ENCODE data around the gene CYP19A1.

The CYP19A1 gene

GRCh38 chr15:51205050-51205975 is 133.1 kb downstream of the CYP19A1 start:
- Histone ChIP-seq H3K4me1 (ENCODE audit: control insufficient read depth, low read length) (no peaks in the 10 kb centered on the region), H3K4me3 (ENCODE audit: low read length) (no peak overlapping the region), H3K9me2 (replicated peaks; ENCODE audit: control insufficient read depth, low read length) (no peaks in the 10 kb centered on the region), H4K20me1 (ENCODE audit: control insufficient read depth, insufficient read depth, low read depth, low read length) (no peaks in the 10 kb centered on the region), H3K4me2 (ENCODE audit: low read length) (no peak overlapping the region), H3K9me3 (ENCODE audit: control insufficient read depth, insufficient read depth, low read length) (no peaks in the 10 kb centered on the region), H3K36me3 (ENCODE audit: control insufficient read depth, low read length) (no peaks in the 10 kb centered on the region), H3K27me3 (ENCODE audit: control insufficient read depth, low read length) (peaks cover 5% of the 10 kb centered on the region; the same call in 1 of the 2 replicates), H3K79me2 (ENCODE audit: control insufficient read depth, low read length) (no peaks in the 10 kb centered on the region), H3F3A (ENCODE audit: control insufficient read depth, insufficient read depth) (no peaks in the 10 kb centered on the region), H3K27ac (ENCODE audit: low read depth, low read length) (no peak overlapping the region)
- TF ChIP-seq CTCF (IDR thresholded peaks at IDR 0.05; ENCODE audit: low read depth, low read length, poor library complexity, severe bottlenecking) (no peak), EZH2phosphoT487 (IDR thresholded peaks at IDR 0.05; ENCODE audit: borderline replicate concordance, low read length) (no peak)

GRCh38 chr15:51203797-51204196 is 134.6 kb downstream of the CYP19A1 start:
- Histone ChIP-seq H3K36me3 (ENCODE audit: control insufficient read depth, low read length) (no peaks in the 10 kb centered on the region), H4K20me1 (ENCODE audit: control insufficient read depth, insufficient read depth, low read depth, low read length) (no peaks in the 10 kb centered on the region), H3K4me1 (ENCODE audit: control insufficient read depth, low read length) (no peaks in the 10 kb centered on the region), H3K4me2 (ENCODE audit: low read length) (no peak overlapping the region), H3K4me3 (ENCODE audit: low read length) (no peak overlapping the region), H3K79me2 (ENCODE audit: control insufficient read depth, low read length) (no peaks in the 10 kb centered on the region), H3K27ac (ENCODE audit: low read depth, low read length) (no peak overlapping the region), H3K9me3 (ENCODE audit: control insufficient read depth, insufficient read depth, low read length) (no peaks in the 10 kb centered on the region), H3K9me2 (replicated peaks; ENCODE audit: control insufficient read depth, low read length) (no peaks in the 10 kb centered on the region), H3K27me3 (ENCODE audit: control insufficient read depth, low read length) (peaks cover 13% of the 10 kb centered on the region), H3F3A (ENCODE audit: control insufficient read depth, insufficient read depth) (no peaks in the 10 kb centered on the region)
- TF ChIP-seq CTCF (IDR thresholded peaks at IDR 0.05; ENCODE audit: low read depth, low read length, poor library complexity, severe bottlenecking) (no peak), EZH2phosphoT487 (IDR thresholded peaks at IDR 0.05; ENCODE audit: borderline replicate concordance, low read length) (no peak)

GRCh38 chr15:51202783-51203182 is 135.6 kb downstream of the CYP19A1 start:
- H3F3A ChIP-seq (ENCODE audit: control insufficient read depth, insufficient read depth): no peaks in the 10 kb centered on the region
- no peak overlapping the region for H3K4me3 ChIP-seq (ENCODE audit: low read length)
- H3K4me1 ChIP-seq (ENCODE audit: control insufficient read depth, low read length): no peaks in the 10 kb centered on the region
- H3K4me2 ChIP-seq (ENCODE audit: low read length): no peak overlapping the region
- H3K27ac ChIP-seq (ENCODE audit: low read depth, low read length): no peak overlapping the region
- H3K9me2 ChIP-seq (replicated peaks; ENCODE audit: control insufficient read depth, low read length): no peaks in the 10 kb centered on the region
- H4K20me1 ChIP-seq (ENCODE audit: control insufficient read depth, insufficient read depth, low read depth, low read length): no peaks in the 10 kb centered on the region
- H3K9me3 ChIP-seq (ENCODE audit: control insufficient read depth, insufficient read depth, low read length): no peaks in the 10 kb centered on the region
- H3K36me3 ChIP-seq (ENCODE audit: control insufficient read depth, low read length): no peaks in the 10 kb centered on the region
- no peaks in the 10 kb centered on the region for H3K79me2 ChIP-seq (ENCODE audit: control insufficient read depth, low read length)
- TF ChIP-seq CTCF (IDR thresholded peaks at IDR 0.05; ENCODE audit: low read depth, low read length, poor library complexity, severe bottlenecking) (no peak), EZH2phosphoT487 (IDR thresholded peaks at IDR 0.05; ENCODE audit: borderline replicate concordance, low read length) (no peak)
- H3K27me3 ChIP-seq (ENCODE audit: control insufficient read depth, low read length): peaks cover 14% of the 10 kb centered on the region
